ENCODE data around the gene SLC38A11.

GRCh38 chr2:164911832-164912231, 43.5 kb downstream of the SLC38A11 start:
- TF ChIP-seq ZNF146 (tag by site-specific recombination; IDR thresholded peaks at IDR 0.05) (no peak), ZNF645 (tag by site-specific recombination; IDR thresholded peaks at IDR 0.05) (no peak), ZNF18 (tag by site-specific recombination; IDR thresholded peaks at IDR 0.05) (no peak)
